Measurements from ENCODE around the gene EMILIN3.

DNA sequence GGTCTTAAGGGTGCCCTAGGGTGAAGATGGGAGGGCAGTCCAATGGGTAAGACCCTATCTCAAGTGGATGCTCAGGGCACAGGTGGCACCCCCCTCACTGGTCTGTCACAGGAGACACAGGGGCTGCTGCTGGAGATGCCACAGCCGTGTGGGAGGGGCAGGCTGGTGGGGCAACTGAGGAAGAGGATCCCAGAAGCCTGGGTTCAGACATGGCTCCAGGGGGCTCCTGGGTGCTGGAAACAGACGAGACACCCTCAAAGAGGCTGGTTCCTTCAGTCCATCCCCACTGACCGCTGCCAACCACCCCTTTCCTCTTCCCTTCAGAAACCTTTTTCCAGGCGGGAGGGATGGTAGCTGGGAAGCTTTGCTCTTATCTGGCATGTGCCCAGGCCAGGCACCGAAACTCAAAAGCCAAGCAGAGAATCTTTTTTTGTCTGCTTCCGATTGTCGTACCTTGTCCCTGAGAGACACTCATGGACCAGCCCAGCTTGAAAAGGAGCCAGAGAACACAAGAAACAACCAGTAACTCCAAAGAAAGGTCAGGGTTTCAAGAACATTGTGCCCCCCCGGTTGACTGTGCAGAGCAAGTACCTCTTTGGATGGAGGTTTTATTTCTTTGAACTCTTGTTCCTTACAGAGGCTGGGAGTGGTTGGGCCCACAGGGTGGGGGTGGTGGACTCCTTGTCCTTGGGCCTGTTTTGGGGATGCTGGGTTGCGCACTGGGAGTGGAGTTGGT, 28.5 kb upstream of the EMILIN3 start:
- TF ChIP-seq, protein P1, sequence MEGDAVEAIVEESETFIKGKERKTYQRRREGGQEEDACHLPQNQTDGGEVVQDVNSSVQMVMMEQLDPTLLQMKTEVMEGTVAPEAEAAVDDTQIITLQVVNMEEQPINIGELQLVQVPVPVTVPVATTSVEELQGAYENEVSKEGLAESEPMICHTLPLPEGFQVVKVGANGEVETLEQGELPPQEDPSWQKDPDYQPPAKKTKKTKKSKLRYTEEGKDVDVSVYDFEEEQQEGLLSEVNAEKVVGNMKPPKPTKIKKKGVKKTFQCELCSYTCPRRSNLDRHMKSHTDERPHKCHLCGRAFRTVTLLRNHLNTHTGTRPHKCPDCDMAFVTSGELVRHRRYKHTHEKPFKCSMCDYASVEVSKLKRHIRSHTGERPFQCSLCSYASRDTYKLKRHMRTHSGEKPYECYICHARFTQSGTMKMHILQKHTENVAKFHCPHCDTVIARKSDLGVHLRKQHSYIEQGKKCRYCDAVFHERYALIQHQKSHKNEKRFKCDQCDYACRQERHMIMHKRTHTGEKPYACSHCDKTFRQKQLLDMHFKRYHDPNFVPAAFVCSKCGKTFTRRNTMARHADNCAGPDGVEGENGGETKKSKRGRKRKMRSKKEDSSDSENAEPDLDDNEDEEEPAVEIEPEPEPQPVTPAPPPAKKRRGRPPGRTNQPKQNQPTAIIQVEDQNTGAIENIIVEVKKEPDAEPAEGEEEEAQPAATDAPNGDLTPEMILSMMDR (conservative IDR thresholded peaks at IDR 0.05; ENCODE audit: low read depth, low read length): no peak
- TF ChIP-seq POLR2A (IDR thresholded peaks at IDR 0.05; ENCODE audit: low read depth, low read length) (no peak), MAZ (IDR thresholded peaks at IDR 0.05; ENCODE audit: borderline replicate concordance, low read depth, low read length) (no peak), CHD1 (IDR thresholded peaks at IDR 0.05; ENCODE audit: low read depth, low read length) (no peak), RAD21 (IDR thresholded peaks at IDR 0.05; ENCODE audit: low read length) (no peak), RCOR1 (IDR thresholded peaks at IDR 0.05; ENCODE audit: insufficient replicate concordance, low read length) (no peak)

Measured in IMR-90 (cell line).